ENCODE measurements around the gene KMT2C.

KMT2C gene

GRCh38 chr7:152131981-152132494 lies 303.8 kb downstream of the KMT2C start:
- no peak for DNase-seq

GRCh38 chr7:152130658-152131590 lies 304.9 kb downstream of the KMT2C start:
- DNase-seq = no peak

- DNase-seq = no peak
These were observed 306.1 kb downstream of the KMT2C start for GRCh38 chr7:152129682-152130081.

- DNase-seq = no peak
These were observed 306.9 kb downstream of the KMT2C start for GRCh38 chr7:152128741-152129461.

- DNase-seq = no peak
These were observed 307.6 kb downstream of the KMT2C start for GRCh38 chr7:152128252-152128651.

- no peak for DNase-seq
These were observed 308.6 kb downstream of the KMT2C start for GRCh38 chr7:152127229-152127628.

GRCh38 chr7:152126741-152127140 lies 309.1 kb downstream of the KMT2C start:
- DNase-seq = no peak

GRCh38 chr7:152122540-152122939 lies 313.3 kb downstream of the KMT2C start:
- no peak for DNase-seq

- no peak for DNase-seq
These were observed 314.4 kb downstream of the KMT2C start for GRCh38 chr7:152121432-152121831.

- DNase-seq = no peak
These were observed 315.0 kb downstream of the KMT2C start for GRCh38 chr7:152120776-152121175.

- no peak for DNase-seq
These were observed 315.6 kb downstream of the KMT2C start for GRCh38 chr7:152120210-152120609.

GRCh38 chr7:152117356-152117755 lies 318.4 kb downstream of the KMT2C start:
- DNase-seq = no peak

- DNase-seq = no peak
These were observed 320.6 kb downstream of the KMT2C start for GRCh38 chr7:152115021-152115718.

GRCh38 chr7:152112829-152113228 lies 323.0 kb downstream of the KMT2C start:
- DNase-seq = no peak

- DNase-seq = no peak
These were observed 327.4 kb downstream of the KMT2C start for GRCh38 chr7:152108359-152108758.

- DNase-seq = no peak
These were observed 327.9 kb downstream of the KMT2C start for GRCh38 chr7:152107945-152108344.

- DNase-seq = no peak
These were observed 328.8 kb downstream of the KMT2C start for GRCh38 chr7:152106990-152107389.

GRCh38 chr7:152105205-152105604 lies 330.6 kb downstream of the KMT2C start:
- no peak for DNase-seq

- DNase-seq = no peak
These were observed 332.1 kb downstream of the KMT2C start for GRCh38 chr7:152103691-152104090.

GRCh38 chr7:152103066-152103465 lies 332.7 kb downstream of the KMT2C start:
- DNase-seq = no peak

GRCh38 chr7:152097330-152097729 lies 338.5 kb downstream of the KMT2C start:
- DNase-seq = no peak

GRCh38 chr7:152095771-152096170 lies 340.0 kb downstream of the KMT2C start:
- no peak for DNase-seq

GRCh38 chr7:152093717-152094116 lies 342.1 kb downstream of the KMT2C start:
- DNase-seq = no peak

Data from SW 1271 (cell line).